ENCODE data around the gene LDB2.

The LDB2 gene

DNA sequence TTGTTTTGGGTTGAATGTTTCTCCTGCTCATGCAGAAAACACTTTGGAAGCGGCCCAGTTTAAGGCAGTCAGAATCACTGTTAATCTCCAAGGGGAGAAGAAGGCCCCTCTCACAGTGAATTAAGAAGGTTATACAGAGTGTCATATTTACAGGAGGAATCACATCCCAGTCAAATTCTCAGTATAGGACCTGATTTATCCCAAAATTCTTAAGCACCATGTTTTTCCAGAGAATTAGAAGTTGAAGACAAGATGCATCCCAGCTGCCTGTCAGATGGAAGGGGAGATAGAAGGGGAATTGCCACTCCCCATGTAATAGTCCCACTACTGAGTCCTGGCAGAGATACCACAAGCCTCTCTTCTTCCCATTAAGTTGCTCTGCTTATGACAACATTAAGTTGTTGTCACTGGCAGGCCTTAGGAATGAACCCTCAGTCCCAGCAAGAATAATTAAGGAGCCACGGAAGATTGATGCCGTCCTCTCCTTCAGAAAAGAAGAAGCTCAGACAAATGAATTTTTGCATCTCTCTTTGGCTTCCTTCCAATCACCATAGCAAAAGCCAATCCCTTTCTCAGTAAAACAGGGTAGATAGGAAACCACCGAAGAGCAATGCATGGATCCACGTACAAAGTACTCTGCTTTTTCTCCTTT lies 138.4 kb downstream of the LDB2 start:
- TF ChIP-seq MYC (IDR thresholded peaks at IDR 0.05; ENCODE audit: low read depth, low read length), result no peak
- TF ChIP-seq, protein P1, sequence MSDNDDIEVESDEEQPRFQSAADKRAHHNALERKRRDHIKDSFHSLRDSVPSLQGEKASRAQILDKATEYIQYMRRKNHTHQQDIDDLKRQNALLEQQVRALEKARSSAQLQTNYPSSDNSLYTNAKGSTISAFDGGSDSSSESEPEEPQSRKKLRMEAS (IDR thresholded peaks at IDR 0.05; ENCODE audit: low read depth, low read length), result no peak
- no peak for TF ChIP-seq POLR2A (IDR thresholded peaks at IDR 0.05; ENCODE audit: extremely low read depth, insufficient read length)
- TF ChIP-seq, protein P2, sequence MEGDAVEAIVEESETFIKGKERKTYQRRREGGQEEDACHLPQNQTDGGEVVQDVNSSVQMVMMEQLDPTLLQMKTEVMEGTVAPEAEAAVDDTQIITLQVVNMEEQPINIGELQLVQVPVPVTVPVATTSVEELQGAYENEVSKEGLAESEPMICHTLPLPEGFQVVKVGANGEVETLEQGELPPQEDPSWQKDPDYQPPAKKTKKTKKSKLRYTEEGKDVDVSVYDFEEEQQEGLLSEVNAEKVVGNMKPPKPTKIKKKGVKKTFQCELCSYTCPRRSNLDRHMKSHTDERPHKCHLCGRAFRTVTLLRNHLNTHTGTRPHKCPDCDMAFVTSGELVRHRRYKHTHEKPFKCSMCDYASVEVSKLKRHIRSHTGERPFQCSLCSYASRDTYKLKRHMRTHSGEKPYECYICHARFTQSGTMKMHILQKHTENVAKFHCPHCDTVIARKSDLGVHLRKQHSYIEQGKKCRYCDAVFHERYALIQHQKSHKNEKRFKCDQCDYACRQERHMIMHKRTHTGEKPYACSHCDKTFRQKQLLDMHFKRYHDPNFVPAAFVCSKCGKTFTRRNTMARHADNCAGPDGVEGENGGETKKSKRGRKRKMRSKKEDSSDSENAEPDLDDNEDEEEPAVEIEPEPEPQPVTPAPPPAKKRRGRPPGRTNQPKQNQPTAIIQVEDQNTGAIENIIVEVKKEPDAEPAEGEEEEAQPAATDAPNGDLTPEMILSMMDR (IDR thresholded peaks at IDR 0.05; ENCODE audit: low read depth, low read length), result no peak
- no peak overlapping the region for H3K4me3 ChIP-seq (ENCODE audit: low read depth, low read length)
- DNase-seq (ENCODE audit: low read depth), result no peak

DNA sequence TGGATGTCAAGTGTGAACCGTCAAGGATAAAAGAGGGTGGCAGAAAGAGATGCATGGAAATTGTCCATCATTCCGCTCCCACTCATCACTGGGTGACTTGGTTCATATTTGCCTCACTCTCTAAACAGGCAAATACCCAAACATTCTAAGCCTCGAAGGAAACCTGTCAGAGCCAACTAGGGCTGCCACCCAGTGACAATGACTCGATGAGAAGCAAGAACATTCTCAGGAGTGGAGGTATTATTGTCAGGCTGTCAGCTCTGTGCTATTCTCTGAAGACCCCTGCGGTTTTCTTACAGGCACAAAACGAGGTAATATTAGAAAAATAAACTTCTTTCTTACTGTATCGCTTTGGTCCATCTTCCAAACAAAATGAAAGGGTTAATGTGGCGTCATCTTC lies 139.6 kb downstream of the LDB2 start:
- H3K4me3 ChIP-seq (ENCODE audit: low read depth, low read length), result no peak overlapping the region
- TF ChIP-seq, protein P2 (IDR thresholded peaks at IDR 0.05; ENCODE audit: low read depth, low read length), result no peak
- TF ChIP-seq POLR2A (IDR thresholded peaks at IDR 0.05; ENCODE audit: extremely low read depth, insufficient read length) (no peak), MYC (IDR thresholded peaks at IDR 0.05; ENCODE audit: low read depth, low read length) (no peak)
- TF ChIP-seq, protein P1 (IDR thresholded peaks at IDR 0.05; ENCODE audit: low read depth, low read length), result no peak
- DNase-seq (ENCODE audit: low read depth), result no peak

DNA sequence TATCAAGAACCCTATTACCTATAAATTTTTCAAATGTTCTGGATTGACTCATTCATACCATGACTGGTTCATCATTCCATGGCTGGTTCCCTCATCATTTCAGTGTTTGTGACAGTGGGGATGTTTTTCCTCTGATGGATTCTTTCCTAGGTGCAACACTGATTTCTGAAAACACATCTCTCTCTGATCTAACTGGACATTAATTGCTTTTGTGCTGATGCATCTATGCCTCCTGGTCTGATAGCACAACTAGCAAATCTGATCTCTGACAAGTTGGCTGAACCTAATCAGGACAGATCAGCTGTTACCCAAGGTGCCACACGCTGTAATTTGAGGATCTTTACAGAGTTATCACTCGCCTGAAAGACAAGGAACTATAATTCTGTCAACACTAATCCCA lies 140.2 kb downstream of the LDB2 start:
- TF ChIP-seq POLR2A (IDR thresholded peaks at IDR 0.05; ENCODE audit: extremely low read depth, insufficient read length), result no peak
- DNase-seq (ENCODE audit: low read depth), result no peak
- H3K4me3 ChIP-seq (ENCODE audit: low read depth, low read length), result no peak overlapping the region

DNA sequence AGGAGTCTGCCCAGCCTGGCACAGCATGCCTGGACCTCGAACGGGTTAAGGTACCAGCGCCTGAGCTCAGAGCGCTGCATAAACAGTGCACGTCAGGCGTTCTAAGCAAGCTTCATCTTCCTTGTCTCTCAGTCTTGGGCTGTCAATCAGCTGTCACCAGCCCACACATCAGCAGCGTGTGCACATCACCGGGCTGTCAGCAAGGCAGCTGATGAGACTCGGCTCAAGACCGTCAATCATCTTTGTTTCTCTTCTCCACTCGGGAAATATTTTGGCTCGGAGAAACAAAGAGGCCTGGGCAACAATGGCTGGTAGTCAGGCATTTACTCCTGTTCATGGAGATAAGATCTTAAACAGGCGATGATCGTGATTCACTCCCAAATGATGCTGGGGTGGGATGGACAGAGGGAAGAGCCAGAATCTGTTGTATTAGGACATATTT lies 141.3 kb downstream of the LDB2 start:
- H3K4me3 ChIP-seq (ENCODE audit: low read depth, low read length), result no peak overlapping the region
- no peak for TF ChIP-seq MYC (IDR thresholded peaks at IDR 0.05; ENCODE audit: low read depth, low read length)
- TF ChIP-seq POLR2A (IDR thresholded peaks at IDR 0.05; ENCODE audit: extremely low read depth, insufficient read length), result no peak
- TF ChIP-seq, protein P1 (IDR thresholded peaks at IDR 0.05; ENCODE audit: low read depth, low read length), result no peak
- TF ChIP-seq, protein P2 (IDR thresholded peaks at IDR 0.05; ENCODE audit: low read depth, low read length), result no peak
- no peak for DNase-seq (ENCODE audit: low read depth)

DNA sequence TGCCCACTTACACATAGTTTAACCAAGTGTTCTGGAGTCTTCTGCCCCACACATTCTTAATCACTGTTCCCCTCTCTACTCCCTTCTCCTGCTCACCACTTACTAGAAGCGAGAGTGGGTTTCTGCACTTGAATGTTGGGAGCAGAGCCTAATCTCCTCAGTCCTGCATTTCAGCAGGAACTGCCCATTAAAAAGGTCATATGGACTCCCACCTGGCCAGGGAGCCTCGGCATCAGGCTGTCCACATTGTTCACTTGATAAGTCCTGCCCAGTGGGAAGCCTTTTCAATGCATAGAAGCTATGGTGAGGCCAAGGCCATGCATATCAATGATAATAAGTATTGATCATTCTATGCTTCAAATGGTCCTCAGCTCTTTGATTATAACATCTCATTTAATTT lies 144.3 kb downstream of the LDB2 start:
- no peak for DNase-seq (ENCODE audit: low read depth)
- TF ChIP-seq, protein P1 (IDR thresholded peaks at IDR 0.05; ENCODE audit: low read depth, low read length), result no peak
- no peak for TF ChIP-seq MYC (IDR thresholded peaks at IDR 0.05; ENCODE audit: low read depth, low read length)
- TF ChIP-seq POLR2A (IDR thresholded peaks at IDR 0.05; ENCODE audit: extremely low read depth, insufficient read length), result no peak
- TF ChIP-seq, protein P2 (IDR thresholded peaks at IDR 0.05; ENCODE audit: low read depth, low read length), result no peak
- H3K4me3 ChIP-seq (ENCODE audit: low read depth, low read length), result no peak overlapping the region

DNA sequence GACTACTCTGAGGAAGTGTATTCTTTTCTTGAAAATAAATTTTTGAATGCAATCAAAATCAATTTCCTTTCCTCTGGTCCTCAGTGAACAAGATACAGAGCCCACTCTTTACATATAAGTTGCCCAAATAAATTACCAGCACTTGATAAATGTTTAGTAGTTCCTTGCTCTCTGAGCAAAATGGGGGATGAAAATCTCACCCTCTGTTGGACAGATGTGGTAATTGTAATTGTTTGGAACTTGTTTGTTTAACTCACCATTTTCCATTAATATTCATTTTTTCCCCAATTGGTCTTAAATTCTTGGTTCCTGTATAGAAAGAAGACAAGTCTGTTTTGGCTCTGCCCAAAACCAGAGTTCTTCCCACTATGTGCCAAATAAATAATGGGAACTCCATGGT lies 146.3 kb downstream of the LDB2 start:
- TF ChIP-seq POLR2A (IDR thresholded peaks at IDR 0.05; ENCODE audit: extremely low read depth, insufficient read length), result no peak
- TF ChIP-seq, protein P1 (IDR thresholded peaks at IDR 0.05; ENCODE audit: low read depth, low read length), result no peak
- TF ChIP-seq MYC (IDR thresholded peaks at IDR 0.05; ENCODE audit: low read depth, low read length), result no peak
- TF ChIP-seq, protein P2 (IDR thresholded peaks at IDR 0.05; ENCODE audit: low read depth, low read length), result no peak
- DNase-seq (ENCODE audit: low read depth), result no peak
- no peak overlapping the region for H3K4me3 ChIP-seq (ENCODE audit: low read depth, low read length)
